Measurements from ENCODE around the gene IGDCC3.
"Not testable (repeated sequence)": the region's sequence is repeated elsewhere in the genome, so short reads cannot be mapped to it uniquely, and the experiment has no call there.

IGDCC3 gene

DNA sequence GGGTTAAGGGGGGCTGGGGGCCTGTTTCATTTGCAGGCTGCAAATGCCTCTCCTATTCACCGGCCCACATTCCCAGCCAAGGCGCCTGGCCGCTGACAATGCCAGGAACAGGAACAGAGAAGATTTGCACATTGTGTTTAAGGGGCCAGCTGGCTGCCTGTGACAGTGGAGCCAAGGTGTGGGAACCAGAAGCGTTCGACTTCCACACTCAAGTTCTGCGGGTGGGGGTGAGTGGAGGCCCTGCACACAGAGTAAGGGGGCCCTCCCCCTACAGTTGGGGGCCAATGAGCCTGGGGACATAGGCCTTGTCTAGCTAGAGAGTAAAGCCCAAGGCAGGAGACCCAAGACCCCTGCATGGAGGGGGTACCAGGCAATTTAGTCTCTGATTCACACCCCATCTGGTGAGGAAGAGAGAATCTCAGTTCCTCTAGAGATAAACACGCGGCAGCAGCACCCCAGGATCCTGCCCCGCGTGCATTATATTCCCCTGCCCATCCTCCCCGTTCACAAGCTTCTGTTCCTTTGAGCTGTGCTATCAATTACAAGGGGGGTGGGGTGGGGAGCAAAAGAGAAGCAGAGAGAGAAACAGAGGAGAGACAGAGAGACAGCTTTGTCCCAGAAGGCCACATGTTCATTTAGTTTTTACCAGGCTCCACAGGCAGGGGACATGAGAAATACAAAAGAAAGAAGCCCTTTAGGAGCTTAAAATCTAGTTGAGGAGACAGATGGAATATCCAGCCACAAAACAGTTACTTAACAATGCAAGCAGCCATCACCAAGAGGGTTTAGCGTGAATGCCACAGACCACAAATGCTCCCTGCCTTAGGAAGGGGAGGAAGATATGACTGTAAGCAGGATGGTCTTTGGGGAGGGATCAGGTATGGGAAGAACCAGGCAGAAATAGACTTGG, 9.2 kb downstream of the IGDCC3 start:
- DNase-seq: peak in 1 of 2 experiments; percentile 30

DNA sequence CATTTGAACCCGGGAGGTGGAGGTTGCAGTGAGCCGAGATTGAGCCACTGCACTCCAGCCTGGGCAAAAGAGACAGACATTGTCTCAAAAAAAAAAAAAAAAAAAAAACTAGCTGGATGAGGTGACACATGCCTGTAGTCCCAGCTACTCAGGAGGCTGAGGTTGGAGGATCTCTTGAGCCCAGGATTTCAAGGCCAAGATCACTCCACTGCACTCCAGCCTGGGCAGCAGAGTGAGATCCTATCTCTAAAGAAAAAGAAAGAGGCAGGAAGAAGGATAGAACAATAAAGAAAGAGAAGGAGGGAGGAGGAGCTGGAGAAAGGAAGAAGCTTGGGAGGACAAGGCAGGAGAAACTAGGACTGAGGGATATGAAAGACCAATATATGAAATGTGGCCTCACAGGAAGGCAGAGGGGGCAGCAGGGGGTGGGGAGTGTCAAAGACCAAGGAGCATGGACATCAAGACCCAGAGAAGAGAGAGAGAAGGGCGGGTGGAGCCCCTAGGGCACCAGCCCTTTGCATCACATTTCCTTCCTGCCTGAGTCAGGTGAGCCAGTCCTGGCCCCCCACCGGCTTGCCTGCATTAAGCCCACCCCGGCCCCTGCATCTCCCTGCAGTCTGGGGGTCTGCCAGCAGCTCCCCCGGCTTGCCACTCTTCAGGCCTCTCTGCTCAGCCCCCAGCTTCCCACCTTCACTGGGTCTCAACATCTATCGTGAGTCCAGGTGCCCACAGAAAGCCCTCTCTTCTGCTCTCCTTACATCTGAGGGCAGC, 11.5 kb downstream of the IGDCC3 start:
- DNase-seq: no peak

DNA sequence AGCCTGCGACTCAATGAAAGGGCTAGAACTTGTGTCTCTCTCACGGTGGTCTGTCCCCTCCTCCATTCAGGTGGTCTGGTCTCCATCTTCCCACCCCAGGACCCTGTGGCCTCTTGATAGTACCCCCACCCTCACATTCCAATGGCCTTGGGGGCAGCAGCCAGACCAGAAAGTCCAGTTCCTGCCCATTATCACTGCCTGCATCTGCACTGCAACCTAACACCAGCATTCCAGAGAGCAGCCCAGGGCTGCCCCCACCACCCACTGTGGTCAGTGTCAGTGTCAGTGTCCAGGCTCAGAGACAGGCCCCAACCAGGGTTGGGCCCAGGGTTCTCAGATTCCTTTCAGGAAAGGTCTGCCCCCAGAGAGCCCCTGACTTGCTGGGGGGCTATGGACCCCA, 12.6 kb downstream of the IGDCC3 start:
- DNase-seq: no peak

DNA sequence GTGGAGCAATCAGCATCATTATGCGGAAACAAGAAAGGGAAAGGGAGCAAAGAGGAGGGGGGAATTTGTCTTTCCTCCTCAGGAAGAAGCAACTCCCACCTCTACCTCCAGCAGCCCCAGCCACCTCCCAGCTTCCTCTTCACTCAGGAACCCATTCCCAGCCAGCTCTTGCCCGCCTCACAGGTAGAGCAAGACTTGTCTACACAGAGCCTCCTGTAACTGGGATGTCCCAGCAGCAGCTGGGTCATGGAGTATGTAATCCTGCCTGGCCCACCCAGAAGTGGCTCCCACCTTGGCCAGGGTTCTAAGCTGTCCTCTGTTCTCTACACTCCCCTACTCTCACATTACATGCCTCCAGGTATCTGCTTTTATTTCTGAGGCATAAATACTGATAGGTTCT, 14.0 kb downstream of the IGDCC3 start:
- no peak for DNase-seq

DNA sequence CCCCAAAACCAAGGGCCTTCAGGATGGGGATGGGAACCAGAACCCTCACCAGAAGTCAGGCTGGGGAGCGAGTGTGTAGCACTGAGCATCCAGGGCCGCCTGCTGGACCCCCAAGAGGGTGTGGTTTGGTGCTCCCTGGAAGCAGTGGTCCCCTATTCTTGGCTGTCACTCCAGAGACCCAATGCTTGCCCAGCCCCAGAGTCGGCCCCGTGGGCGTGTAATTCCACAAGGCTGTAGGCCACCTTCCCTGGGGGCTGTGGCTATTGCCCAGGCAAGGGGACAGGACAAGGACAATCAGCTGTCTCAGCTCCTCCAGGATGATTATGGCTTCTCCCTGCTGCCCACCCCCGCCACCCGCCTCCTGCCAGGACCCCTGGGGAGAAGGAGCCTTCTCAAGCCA, 14.5 kb downstream of the IGDCC3 start:
- DNase-seq: no peak

DNA sequence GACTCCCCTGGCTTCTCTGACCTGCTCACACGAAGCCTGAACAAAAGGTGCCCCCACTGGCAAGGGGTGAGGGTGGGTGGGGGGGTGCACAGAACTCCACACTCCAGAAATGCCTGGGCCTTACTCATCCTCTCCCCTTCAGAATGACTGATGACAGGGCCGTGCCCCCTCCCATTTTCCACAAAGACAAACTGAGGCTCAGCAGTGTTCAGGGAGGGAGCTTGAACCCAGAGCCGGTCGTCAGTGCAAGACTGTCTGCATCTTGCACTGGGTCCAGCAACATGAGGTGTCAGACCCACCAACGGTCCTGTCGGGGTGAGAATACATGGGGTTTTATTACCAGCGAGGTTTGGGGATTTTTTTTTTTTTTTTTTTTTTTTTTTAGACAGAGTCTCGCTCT, 15.3 kb downstream of the IGDCC3 start:
- DNase-seq: no peak

DNA sequence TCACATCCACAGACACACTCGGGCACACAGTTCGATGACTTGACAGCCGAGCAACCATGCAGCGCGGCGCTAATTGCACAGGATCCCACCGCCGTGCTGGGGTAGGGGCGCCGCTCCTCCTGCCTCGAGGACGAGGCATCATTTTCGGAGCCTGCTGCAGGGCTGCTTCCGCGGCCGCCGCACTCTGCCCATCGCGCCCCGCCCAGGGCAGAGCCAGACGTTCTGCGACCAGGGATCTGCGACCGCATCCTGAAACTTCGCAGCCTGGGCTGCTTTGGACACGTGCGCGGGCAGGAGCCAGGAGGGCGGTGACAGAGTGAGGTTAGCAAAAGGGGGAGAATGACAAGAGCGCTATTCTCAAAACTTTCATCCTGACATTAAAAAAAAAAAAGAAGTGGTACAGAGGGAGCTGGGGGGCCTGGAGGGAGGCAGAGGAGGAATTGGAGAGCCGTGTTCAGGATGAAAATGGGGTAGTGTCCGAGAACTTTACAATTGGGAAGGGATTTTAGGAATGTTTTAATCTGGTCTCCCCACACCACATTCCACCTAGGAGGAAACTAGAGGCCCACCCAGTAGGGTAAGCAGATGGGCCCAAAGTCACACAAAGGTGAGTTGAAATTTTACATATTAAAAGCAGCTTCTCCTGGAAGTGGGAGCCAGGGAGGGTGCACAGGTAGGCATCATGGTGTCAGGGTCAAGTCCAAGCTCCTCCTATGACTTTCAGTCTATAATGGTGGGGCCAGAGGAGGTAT, 15.9 kb downstream of the IGDCC3 start:
- no peak for DNase-seq

DNA sequence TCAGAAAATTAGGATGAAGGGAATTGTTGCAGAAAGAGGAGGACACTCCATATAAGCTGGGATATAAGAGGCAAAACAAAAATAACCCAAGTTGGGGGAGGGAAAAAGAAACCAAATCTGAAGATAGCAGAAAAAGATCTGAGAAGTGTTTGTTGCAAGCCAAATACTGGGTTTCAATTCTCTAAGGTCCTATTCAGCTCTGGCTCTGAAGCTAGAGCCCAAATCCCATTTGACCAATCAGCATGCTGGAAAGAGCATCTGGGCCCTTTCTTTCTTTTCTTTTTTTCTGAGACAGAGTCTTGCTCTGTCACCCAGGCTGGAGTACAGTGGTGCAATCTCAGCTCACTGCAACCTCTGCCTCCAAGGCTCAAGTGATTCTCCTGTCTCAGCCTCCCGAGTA, 17.3 kb downstream of the IGDCC3 start:
- DNase-seq: no peak

DNA sequence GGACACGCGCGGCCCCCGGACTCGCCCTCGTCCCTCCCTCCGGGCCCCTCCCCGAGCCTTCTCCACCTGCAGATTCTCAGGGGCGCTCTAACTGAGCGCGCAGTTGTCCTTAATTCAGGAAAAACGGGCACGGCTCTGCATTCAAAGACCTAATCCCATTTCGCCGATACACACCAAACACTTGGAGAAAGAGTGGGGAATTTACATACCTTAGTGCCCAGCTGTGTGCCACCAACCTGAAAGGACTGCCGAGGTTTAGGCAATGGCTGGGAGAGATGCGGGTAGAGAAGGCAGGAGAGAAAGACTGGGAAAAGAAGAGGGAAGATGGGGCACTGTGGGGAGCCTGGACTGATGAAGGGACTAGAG, 21.8 kb downstream of the IGDCC3 start:
- DNase-seq: no peak

DNA sequence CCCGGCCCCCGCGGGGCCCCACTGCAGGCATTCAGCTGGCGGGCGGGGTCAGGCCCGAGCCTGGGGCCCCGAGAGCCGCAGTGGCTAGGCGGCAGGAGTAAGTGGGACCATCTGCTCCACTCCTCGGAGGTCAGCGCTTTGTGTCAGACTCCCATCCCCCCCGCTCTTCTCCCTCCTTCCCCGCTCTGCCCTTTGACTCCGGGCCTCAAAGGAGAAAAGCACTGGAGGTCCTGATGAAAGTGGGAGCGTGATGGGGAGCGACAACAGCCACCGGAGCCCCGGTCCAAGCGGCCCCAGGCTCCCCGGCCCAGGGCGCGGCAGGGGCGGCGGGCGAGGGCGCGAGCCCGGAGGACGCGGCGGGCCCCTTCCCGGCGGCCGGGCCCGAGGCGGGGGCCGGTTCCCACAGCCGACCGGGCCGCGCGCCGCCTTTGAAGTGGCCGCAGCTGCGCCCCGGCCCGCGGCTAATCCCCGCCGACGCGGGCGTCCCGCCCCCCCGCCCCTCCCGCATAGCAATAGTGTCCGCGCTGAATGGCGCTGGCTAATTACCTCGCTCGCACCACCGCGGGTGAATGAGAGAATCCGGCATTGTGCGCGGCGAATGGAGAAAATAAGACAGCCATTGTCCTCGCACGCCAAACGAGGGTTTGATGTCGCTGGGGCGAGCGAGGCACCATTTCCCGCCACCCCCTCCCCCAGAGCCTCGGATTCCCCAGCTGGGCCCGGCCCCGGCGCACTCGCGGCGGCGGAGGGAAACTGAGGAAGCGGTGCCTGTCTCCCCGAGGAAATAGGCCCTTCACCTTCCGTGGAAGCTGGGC, 22.4 kb downstream of the IGDCC3 start:
- DNase-seq: no peak

DNA sequence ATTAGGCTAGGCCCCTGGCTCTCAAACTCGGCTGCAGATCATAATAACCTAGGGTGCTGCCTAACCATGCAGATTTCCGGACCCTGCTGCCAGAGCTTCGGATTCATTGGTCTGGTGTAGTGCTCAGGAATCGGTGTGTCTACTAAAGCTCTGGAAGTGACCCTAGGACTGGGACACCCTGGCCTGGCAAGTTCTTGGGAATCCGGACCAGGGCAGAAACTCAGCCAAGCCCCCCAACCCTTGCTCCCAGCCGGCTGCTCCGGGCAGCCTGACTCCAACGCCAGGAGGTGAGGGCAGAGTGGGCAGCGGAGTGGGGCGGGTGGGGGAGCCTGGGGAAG, 23.0 kb downstream of the IGDCC3 start:
- DNase-seq: no peak

DNA sequence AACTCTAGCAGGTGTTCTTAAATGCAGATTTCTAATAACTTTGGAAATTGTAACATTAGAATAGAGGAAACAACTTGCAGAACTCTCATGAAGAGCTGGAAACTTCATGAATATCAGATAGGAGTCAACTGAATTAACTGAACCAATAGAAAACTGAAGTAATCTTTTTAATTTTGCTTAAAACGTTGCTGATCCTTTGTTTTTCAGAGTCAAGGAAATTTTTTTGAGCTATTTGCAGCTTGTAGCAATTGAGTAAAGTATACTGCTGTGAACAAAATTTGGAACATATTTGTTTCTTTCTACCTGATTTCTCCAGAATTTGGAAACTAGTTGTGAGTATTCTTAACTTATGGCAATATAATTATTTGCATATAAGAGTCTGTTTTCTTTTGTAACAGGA, 25.8 kb downstream of the IGDCC3 start:
- not testable (repeated sequence) for DNase-seq

DNA sequence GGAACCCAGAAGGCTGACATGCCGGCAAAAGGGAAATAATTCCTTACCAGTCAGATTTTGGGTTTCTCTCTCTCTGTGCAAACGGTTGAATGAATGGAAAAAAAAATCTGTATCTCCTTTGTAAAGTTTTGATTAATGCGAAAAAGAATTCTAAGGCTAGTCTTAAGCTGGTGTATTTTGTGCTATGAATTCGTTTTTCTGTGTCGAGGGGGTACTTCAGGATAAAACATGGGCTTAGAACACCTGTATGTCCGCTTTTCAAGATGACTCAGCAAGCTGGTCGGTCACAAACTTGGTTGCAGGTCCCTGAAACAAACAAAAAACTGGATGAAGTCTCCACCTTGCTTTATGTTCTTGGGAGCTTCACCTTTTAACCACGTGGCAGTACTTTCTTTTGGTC, 28.5 kb downstream of the IGDCC3 start:
- no peak for DNase-seq

DNA sequence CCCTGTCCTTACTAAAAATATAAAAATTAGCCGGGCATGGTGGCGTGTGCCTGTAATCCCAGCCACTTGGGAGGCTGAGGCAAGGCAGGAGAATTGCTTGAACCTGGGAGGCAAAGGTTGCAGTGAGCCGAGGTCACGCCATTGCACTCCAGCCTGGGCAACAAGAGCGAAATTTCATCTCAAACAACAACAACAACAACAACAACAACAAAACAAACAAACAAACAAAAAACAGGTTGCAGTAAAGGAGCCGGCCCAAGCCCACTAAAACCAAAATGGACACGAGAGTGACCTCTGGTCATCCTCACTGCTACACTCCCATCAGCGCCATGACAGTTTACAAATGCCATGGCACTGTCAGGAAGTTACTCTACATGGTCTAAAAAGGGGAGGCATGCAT, 30.0 kb downstream of the IGDCC3 start:
- not testable (repeated sequence) for DNase-seq

DNA sequence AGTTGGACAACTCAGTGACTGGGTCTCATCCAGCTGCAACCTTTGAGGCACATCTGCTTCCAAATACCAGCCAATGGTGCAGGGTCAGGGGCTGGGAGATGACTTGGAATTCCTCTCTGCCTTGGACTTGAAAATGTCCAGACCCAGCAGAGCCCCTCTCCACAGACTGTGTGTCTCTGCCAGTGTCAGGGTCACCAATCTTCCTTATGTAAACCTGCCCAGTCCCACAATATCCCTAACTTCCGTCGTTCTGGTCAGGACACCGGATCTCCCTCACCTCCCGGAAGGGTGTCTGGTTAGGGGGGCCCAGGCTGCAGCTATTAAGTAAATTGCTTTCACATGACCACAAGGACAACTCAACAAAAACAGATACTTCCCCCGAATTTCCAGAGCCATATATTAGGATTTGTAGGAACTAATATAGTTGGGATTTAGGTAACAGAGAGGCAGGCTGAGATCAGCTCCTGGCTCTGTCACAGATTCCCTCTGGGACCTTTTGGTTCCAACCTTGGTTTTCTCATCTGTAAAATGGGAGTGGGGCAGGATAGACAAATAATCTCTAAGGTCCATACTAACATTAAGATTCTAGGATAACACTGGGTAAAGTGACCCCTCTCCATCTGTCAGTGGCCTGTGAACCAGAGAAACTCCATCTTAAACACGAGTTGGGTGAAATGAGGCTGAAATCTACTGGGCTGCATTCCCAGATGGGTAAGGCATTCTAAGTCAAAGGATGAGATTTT, 30.8 kb downstream of the IGDCC3 start:
- DNase-seq: no peak

DNA sequence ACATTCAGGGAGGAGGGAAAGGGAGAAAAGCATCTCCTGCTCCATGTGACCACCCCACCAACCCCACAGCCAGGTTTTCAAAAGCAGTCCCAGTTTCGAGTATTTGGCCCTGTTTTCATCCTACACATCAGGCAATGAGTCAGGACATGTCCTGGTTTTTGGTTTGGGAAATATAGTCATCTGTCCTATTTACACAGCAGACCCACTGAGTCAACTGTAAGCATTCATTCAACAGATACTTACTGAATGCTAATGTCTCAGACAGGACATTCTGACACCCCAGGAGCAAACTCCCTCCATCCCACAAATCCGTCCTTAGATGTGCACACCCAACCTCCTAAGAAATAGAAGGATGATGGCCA, 32.9 kb downstream of the IGDCC3 start:
- DNase-seq: no peak

DNA sequence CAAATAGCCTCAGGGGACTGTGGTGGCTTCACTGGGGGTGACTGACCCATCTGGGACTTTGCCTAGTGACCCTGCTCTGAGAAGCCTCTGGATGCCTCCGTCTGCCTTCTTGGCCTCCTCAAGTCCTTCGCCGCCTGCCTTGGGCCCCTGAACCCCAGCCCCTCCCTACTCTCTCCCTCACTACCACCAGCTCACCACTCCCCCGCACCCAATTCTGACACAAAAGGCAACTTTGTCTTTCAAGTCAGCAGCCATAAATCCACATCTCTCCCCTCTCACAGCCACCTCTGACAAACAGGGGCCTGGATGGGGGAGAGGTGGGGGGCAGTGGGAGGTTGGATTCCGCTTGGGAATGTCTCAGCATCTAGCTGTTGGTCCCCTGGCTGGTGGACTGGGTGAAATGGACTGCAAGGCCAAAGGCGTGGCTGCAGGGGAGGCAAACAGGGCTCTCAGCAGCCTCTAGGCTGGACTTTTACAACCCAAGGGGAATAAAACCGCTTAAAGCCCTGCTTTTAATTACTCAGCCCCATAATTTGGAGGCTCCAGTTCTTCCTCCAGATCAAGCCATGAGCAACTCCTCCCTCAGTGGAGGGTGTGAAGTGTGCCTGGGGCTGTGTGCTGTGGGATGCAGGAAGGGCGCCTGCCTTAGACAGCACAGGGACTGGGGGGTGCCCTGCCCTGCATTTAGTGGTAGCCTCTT, 33.4 kb downstream of the IGDCC3 start:
- DNase-seq: no peak

DNA sequence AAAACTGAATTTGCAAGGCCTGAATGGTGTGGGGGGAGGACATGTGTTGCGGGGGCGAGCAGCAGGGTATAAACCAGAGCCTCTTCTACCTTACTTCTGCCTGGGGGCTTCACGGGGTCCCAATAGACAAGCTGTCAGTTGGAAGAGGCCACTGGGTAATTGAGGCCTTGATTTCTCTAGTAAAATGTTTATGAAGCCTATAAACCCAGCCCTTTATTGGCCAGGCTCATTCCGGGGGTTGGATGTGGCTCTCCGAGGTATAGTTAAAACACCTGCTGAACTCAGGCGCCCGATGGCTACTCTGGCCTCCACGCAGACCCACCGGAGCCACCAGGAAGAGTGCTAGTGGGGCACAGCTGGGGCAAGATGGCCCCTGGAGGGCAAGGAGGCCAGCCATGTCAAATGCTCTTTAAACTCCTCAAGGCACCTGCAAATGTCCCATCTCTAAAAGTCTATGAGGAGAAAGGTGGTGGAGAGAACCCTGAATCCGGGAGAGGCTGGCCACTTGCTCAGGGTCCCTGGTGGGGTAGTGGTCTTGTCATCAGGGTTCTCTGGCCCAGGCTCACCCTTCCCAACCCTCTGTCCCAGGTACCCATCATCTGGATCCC, 34.3 kb downstream of the IGDCC3 start:
- DNase-seq: no peak

DNA sequence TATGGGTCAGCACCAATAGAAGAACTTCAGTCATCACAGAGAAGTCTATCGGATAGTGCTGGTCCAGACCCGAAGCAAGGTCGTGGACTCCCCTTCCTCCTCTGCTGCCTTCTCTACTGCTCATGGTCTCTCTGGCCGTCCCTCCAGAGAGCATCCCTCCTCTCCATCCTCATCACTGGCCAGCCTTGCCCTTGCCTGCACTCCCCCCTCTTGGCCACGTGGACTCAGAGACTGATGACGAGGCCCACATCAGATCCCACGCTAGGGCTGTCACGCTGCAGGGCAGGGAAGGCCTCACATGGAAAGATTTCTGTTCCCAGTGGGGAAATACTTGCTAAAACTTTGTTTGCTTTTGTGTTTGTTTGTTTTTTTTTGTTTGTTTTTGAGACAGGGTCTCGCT, 35.3 kb downstream of the IGDCC3 start:
- DNase-seq: no peak

DNA sequence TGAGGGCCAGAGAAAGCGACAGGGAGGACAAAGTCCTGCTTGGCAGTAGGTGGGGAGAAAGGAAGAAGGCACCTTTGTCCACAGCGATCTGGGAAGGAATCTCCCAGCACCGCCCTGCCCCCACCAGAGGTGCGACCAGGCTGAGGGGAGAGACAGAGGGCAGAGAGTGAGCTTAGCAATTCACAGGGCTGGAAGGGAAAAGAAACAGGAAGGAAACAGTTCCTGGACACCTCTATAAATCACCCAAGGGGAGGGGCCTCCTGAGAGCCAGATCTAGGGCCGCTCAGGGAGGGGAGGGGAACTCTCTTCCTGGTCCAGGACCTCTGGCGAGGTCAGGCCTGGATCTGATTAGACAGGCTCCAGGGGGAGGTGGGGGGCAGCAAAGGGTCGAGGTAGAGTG, 37.9 kb downstream of the IGDCC3 start:
- DNase-seq: no peak

DNA sequence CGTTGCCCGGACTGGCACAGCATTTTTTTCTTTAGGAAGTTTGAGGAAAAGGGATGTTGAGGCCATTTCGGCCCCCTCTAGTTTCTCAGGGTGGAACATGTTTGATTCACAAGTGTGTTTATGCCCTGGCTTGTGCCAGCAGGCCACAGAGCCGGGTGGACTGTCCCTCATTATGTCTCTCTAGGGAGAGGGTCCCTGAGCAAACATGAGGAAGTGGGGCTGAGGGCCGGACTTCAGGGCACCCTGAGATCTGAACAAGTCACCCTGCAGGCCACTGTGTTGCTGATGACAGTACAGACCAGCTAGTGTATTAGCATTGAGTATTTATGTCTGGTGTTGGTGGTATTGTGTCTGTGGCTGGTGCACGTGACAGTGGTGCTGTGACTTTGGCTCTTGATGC, 38.4 kb downstream of the IGDCC3 start:
- no peak for DNase-seq
